Sigmoid colon (tissue), 7 donors: Measurements from ENCODE around the gene IL17RD. TPM values are rescaled to one million over a fixed set of nuclear protein-coding genes. Genes with fewer than 3 reads are reported as not detected.

ENCODE experiments used
- DNase-seq: peaks from one replicate; pipeline ENCODE4 v3.0.0-alpha.2; 2019
- H3K27ac ChIP-seq, 4 donors: fragments of 200-600 bp; sonication (generic); one replicate each; pipeline ENCODE4 v1.5.1; 2016 to 2019; ENCODE audit warnings: mild to moderate bottlenecking in 1 of 4
- H3K27me3 ChIP-seq, 3 donors: fragments of 200-600 bp; sonication (generic); one replicate each; pipeline ENCODE4 v1.5.1; 2019; ENCODE audit warnings: mild to moderate bottlenecking in 1 of 3
- H3K36me3 ChIP-seq, 4 donors: fragments of 200-600 bp; sonication (generic); one replicate each; pipeline ENCODE4 v1.5.1; 2016 to 2019
- H3K4me1 ChIP-seq, 4 donors: fragments of 200-600 bp; sonication (generic); one replicate each; pipeline ENCODE4 v1.5.1; 2017 to 2019
- H3K4me3 ChIP-seq, 4 donors: fragments of 200-600 bp; sonication (generic); one replicate each; pipeline ENCODE4 v1.5.1; 2017 to 2019; ENCODE audit warnings: mild to moderate bottlenecking in 2 of 4, moderate library complexity in 1 of 4
- H3K9me3 ChIP-seq, 4 donors: fragments of 200-600 bp in 3 of 4; sonication (generic) in 3 of 4; one replicate each; pipeline versions ENCODE4 v1.5.1 to v1.6.1; 2013 to 2019
- EP300 ChIP-seq, 4 donors: sonication (generic); formaldehyde crosslinking; IDR thresholded peaks; one replicate each; pipeline ENCODE4 v1.6.1; 2017; ENCODE audit warnings: antibody characterized with exemption in 4 of 4
- POLR2A ChIP-seq, 2 donors: fragments of 450-650 bp; IDR thresholded peaks; one replicate each; pipeline ENCODE4 v1.6.1; 2016; ENCODE audit warnings: antibody characterized with exemption in 2 of 2, mild to moderate bottlenecking in 2 of 2, moderate library complexity in 2 of 2
- POLR2AphosphoS5 ChIP-seq, 4 donors: sonication (generic); formaldehyde crosslinking; IDR thresholded peaks; one replicate each; pipeline ENCODE4 v1.6.1; 2017; ENCODE audit warnings: antibody characterized with exemption in 4 of 4
- WGBS, 2 donors: extraction: QIAGEN DNeasy Blood & Tissue Kit; methylation state at CpG; one replicate each; pipeline ENCODE4 v1.1.7; 2013; 5-methylcytosine and 5-hydroxymethylcytosine counted together
- intact Hi-C: fragments of 100-400 bp; cut with DNase I; formaldehyde crosslinking; loops from one replicate; pipeline ENCODE4 v1.15.1; 2023
- polyA plus RNA-seq, 3 donors: library from polyadenylated mRNA; stranded (reverse); fragments of 200-250 nt; gene quantifications; one replicate each; pipeline ENCODE4 v1.2.3, GENCODE V29; 2013
- total RNA-seq, 4 donors: library from RNA; depleted of rRNA; stranded (reverse); fragments of >200 nt; gene quantifications; one replicate each; pipeline ENCODE4 v1.1.0, GENCODE V29; 2016
- TF ChIP-seq, protein P1 (sequence below), 4 experiments: fragments of 450-650 bp in 3 of 4; fragments of 200-600 bp in 1 of 4; IDR thresholded peaks; one replicate each; pipeline ENCODE4 v1.5.1; 2016 to 2019; ENCODE audit warnings: antibody characterized with exemption in 4 of 4, mild to moderate bottlenecking in 3 of 4, moderate library complexity in 2 of 4
- donor health status: healthy with polysubstance abuse.
- donor health status: Bipolar disorder and iron deficiency.
- donor health status: healthy.

IL17RD gene
- total and polyA plus RNA-seq, 7 donors: under 0.01 to 46.8 (median 16.8) TPM

DNA sequence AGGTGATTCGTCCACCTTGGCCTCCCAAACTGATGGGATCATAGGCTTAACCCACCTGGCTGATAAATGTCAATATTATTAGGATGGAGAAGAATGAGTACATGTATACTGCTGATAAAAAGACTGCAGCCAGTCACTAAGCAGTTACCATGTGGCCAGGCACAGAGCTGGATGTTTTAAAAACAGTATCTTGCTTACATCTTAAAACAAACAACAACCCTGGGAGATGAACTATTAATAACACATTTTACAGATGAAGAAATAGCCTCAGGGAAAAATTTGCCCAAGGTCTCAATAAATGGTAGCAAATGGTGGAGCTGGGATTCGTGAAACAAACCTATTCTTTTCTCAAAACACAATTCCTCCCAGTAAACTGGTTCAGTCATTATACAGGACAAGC, 18.1 kb downstream of the IL17RD start:
- WGBS, 2 donors: 78 to 90% methylated on average over 2 of the region's 2 CpGs
- DNase-seq: no peak
- Histone ChIP-seq H3K27me3 (no peaks in the 10 kb centered on the region), H3K4me1 (peaks cover 0 to 30% (median 18%) of the 10 kb centered on the region in 4 donors), H3K4me3 (no peak overlapping the region), H3K27ac (no peak overlapping the region), H3K9me3 (no peaks in the 10 kb centered on the region), H3K36me3 (no peaks in the 10 kb centered on the region)
- intact Hi-C loops: no loop called here
- TF ChIP-seq POLR2A (IDR thresholded peaks at IDR 0.05) (no peak), EP300 (IDR thresholded peaks at IDR 0.05) (no peak), POLR2AphosphoS5 (IDR thresholded peaks at IDR 0.05) (no peak)
- TF ChIP-seq, protein P1, sequence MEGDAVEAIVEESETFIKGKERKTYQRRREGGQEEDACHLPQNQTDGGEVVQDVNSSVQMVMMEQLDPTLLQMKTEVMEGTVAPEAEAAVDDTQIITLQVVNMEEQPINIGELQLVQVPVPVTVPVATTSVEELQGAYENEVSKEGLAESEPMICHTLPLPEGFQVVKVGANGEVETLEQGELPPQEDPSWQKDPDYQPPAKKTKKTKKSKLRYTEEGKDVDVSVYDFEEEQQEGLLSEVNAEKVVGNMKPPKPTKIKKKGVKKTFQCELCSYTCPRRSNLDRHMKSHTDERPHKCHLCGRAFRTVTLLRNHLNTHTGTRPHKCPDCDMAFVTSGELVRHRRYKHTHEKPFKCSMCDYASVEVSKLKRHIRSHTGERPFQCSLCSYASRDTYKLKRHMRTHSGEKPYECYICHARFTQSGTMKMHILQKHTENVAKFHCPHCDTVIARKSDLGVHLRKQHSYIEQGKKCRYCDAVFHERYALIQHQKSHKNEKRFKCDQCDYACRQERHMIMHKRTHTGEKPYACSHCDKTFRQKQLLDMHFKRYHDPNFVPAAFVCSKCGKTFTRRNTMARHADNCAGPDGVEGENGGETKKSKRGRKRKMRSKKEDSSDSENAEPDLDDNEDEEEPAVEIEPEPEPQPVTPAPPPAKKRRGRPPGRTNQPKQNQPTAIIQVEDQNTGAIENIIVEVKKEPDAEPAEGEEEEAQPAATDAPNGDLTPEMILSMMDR (IDR thresholded peaks at IDR 0.05): no peak

DNA sequence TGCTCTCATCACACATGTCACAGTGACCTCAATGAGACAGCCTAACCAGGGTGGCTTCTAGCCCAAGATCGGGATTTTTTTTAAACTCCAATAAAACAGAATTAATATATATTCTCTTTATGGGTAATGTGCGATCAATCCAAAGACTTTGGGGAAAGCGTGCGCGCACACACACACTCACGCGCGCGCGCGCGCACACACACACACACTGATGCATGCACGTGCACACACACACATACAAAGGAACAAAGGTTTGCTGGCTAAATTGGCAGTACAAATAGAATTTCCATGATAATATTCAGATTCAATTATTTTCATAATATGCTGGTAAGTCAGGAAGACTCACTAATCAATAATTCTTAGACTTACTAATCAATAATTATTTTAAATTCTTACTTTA, 19.3 kb downstream of the IL17RD start:
- Histone ChIP-seq H3K27me3 (no peaks in the 10 kb centered on the region), H3K4me3 (no peak overlapping the region), H3K9me3 (no peaks in the 10 kb centered on the region), H3K4me1 (peaks cover 0 to 30% (median 6%) of the 10 kb centered on the region in 4 donors), H3K27ac (no peak overlapping the region), H3K36me3 (no peaks in the 10 kb centered on the region)
- no peak for TF ChIP-seq POLR2A (IDR thresholded peaks at IDR 0.05)
- intact Hi-C loops: no loop called here
- no peak for DNase-seq
- 88 to 94% methylated on average over 13 of the region's 13 CpGs for WGBS, 2 donors

DNA sequence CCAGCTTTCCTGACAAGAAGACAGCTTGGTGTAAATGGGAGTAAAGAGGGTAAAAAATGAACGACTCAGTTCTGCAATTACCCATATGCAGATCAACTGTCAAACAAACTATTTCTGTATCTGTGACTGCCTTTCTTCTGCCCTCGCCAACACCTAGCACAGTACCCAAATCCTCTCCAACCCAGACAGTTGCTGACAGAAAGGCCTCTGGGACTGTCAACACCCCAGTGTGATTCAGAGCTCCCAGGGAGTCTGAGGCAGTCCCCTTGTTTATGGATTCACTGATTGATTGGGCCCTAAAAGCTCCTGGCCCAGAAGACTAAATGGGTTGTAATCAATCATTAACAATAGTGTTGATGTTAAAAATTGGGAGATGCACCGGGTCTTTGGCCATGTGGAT, 20.2 kb downstream of the IL17RD start:
- H3K36me3 ChIP-seq: no peaks in the 10 kb centered on the region
- no peak overlapping the region for H3K4me3 ChIP-seq
- H3K9me3 ChIP-seq: no peaks in the 10 kb centered on the region
- peaks cover 0 to 21% (median 3%) of the 10 kb centered on the region in 4 donors for H3K4me1 ChIP-seq
- 60 to 67% methylated on average over 3 of the region's 3 CpGs for WGBS, 2 donors
- no peaks in the 10 kb centered on the region for H3K27me3 ChIP-seq
- intact Hi-C loops: no loop called here
- no peak overlapping the region for H3K27ac ChIP-seq
- DNase-seq: no peak
- TF ChIP-seq EP300 (IDR thresholded peaks at IDR 0.05) (no peak), POLR2AphosphoS5 (IDR thresholded peaks at IDR 0.05) (no peak), POLR2A (IDR thresholded peaks at IDR 0.05) (no peak)
- TF ChIP-seq, protein P1 (IDR thresholded peaks at IDR 0.05): no peak

DNA sequence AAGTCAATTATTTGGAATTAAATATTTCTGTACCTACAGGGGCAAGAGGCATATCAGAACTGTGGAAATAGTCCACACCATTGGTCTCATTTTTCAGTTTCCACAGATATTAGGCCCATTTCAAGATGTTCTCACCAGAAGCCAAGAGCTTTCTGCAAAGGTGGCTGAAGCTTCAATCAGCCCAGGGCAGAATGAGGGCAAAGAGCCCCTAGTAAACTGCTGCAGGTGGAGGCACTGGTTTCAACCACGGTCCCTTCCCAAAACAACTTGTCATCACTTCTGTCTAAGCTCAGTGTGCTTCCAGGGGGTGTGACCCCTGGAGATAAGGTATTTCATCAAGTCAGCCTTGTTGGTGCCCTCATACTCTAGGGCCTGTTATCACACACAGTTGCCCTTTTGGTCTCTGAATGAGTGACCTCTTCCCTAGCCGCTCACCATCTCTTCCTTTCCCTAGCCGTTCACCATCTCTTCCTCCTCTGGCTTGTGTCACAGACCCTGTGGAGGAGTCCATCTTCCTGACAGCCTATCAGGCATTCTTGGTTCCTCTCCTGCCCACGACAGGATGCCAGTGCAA, 21.2 kb downstream of the IL17RD start:
- H3K27ac ChIP-seq: no peak overlapping the region
- no peaks in the 10 kb centered on the region for H3K9me3 ChIP-seq
- H3K36me3 ChIP-seq: no peaks in the 10 kb centered on the region
- no peaks in the 10 kb centered on the region for H3K27me3 ChIP-seq
- H3K4me3 ChIP-seq: no peak overlapping the region
- no peak for DNase-seq
- H3K4me1 ChIP-seq: peaks cover 0 to 19% (median 3%) of the 10 kb centered on the region in 4 donors
- intact Hi-C loops: no loop called here
- TF ChIP-seq, protein P1 (IDR thresholded peaks at IDR 0.05): no peak
- TF ChIP-seq POLR2A (IDR thresholded peaks at IDR 0.05) (no peak), EP300 (IDR thresholded peaks at IDR 0.05) (no peak), POLR2AphosphoS5 (IDR thresholded peaks at IDR 0.05) (no peak)
- 74 to 76% methylated on average over 4 of the region's 4 CpGs for WGBS, 2 donors

DNA sequence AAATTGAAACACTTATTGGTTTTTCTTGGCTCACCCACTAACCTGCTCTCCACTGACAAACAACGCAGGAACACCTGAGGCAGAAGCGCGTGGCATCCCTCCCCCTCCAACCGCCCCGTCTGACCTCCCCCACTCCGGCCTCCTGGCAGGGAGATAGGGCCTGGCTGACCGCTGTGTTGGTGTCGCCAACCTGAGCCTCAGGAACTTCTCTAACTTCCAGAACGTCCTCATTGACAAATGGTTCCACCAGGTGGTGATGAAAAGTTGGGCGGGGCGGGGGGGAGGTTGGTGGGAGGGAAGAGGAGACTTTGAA, 22.8 kb downstream of the IL17RD start:
- Histone ChIP-seq H3K4me1 (peaks cover 0 to 19% (median 3%) of the 10 kb centered on the region in 4 donors), H3K9me3 (no peaks in the 10 kb centered on the region), H3K27ac (peak overlapping the region; percentile 7 to 58 (median 32)), H3K4me3 (peak overlapping the region in 2 of 4 donors; percentile 2 to 6), H3K36me3 (no peaks in the 10 kb centered on the region), H3K27me3 (no peaks in the 10 kb centered on the region)
- TF ChIP-seq, protein P1 (IDR thresholded peaks at IDR 0.05): no peak
- TF ChIP-seq POLR2A (IDR thresholded peaks at IDR 0.05) (no peak), EP300 (IDR thresholded peaks at IDR 0.05) (no peak), POLR2AphosphoS5 (IDR thresholded peaks at IDR 0.05) (no peak)
- WGBS, 2 donors: 57 to 83% methylated on average over 11 of the region's 11 CpGs
- intact Hi-C loops: no loop called here
- DNase-seq: no peak
